ENCODE results near the gene FBXO31. TPM values are rescaled to one million over a fixed set of nuclear protein-coding genes. Genes with fewer than 3 reads are reported as not detected.
A peak's percentile ranks its signal among the peaks of the same experiment; 100 is the strongest.

Gene FBXO31
- total and polyA plus RNA-seq, 10 of the 15 experiments (the other 5 are each of a cell fraction or from before 2014, with no cell fraction given) = 0.19 to 33.1 (median 10.3) TPM

DNA sequence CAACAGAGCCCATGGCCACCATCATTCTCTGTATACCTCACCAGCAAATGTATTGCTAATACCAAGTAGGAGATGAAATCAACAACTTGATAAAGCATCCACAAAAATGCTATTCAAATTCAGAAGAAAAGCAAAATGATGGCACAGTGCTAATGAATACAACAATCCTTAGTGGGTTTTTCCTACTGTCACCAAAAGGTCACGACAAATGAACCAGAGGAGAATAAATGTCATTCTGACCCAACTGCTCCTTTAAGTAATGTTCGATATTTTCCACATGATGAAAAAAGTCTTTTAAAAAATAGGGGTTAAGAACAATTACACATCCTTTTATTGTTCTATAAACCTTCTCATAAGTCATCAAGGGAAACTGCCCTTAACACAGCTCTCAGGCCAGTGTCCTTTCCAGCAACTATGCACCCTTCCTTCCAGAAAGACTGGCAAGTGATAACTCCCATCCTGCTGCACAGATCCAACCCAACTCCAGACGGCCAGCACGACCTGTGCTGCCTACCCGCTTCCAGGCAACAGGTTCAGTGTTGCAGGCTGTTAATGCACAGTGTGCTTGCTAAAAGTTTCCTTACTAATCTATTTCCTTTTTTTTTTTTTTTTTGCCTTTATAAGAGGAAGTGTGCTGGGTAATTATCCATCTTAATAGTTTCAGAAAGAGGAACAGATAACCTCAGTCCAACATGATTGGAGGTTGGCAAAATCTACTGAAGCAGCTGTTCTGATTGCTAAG lies 15.4 kb downstream of the FBXO31 start:
- CTCF ChIA-PET = no interaction called here

DNA sequence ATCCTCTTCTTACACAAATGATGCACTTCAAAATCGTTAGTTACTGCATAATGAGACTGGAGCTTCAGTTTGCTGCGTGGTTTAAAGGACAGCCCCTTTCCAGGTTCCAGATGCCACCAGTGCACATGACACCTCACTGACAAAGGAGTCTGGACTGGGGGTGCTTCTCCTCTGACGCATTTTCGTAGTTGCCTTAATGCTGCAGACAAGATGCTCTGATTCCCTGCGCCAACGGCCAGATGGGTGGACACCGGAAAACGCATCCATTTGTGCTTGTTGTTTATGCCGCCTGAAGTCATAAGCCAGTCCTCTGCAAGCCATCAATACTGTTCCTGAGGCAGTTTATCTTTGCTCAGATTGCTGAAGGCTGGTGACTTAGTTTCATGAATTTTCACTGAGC lies 16.0 kb downstream of the FBXO31 start:
- BruUV-seq (replicated peaks) = no TSS peak

More for the DNA sequence above, 15.4 kb downstream of the FBXO31 start:
- no TSS peak for BruUV-seq (replicated peaks)
- ATAC-seq = peak; percentile 33; the same call in 2 of the 3 replicates
- no peaks in the 10 kb centered on the region for H3K4me1 ChIP-seq (ENCODE audit: control insufficient read depth, insufficient read depth, low read length)
- RAD21 ChIA-PET (ENCODE audit: unreplicated experiment) = interaction anchor here (0.8 kb wide), 1 partner anchor 20 kb away, joined by 4 read pairs; no protein-coding TSS in a partner anchor
- no peak for FAIRE-seq
- no peak overlapping the region for H3K4me2 ChIP-seq (ENCODE audit: control insufficient read depth, insufficient read depth)
- in situ Hi-C loops (cut with MboI) = no loop called here
- 87% methylated on average over 5 of the region's 5 CpGs for WGBS (ENCODE audit: insufficient coverage, insufficient replicate concordance, low lambda C conversion rate, missing lambda C conversion rate)
- H3K27ac ChIP-seq (ENCODE audit: control insufficient read depth, insufficient read depth) = no peak overlapping the region
- peaks cover 11% of the 10 kb centered on the region for H3K79me2 ChIP-seq (ENCODE audit: control insufficient read depth, insufficient read depth, low read length)
- H3K27me3 ChIP-seq (replicated peaks in 1 of 2; ENCODE audit: control insufficient read depth in 2 of 2, insufficient read depth in 2 of 2, low read length in 1 of 2) = no peaks in the 10 kb centered on the region
- no peak for DNase-seq (ENCODE audit: low read depth, low spot score)
- H2AFZ ChIP-seq (ENCODE audit: control insufficient read depth, low read depth, low read length) = no peak overlapping the region
- TF ChIP-seq, protein P1, sequence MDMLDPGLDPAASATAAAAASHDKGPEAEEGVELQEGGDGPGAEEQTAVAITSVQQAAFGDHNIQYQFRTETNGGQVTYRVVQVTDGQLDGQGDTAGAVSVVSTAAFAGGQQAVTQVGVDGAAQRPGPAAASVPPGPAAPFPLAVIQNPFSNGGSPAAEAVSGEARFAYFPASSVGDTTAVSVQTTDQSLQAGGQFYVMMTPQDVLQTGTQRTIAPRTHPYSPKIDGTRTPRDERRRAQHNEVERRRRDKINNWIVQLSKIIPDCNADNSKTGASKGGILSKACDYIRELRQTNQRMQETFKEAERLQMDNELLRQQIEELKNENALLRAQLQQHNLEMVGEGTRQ (IDR thresholded peaks at IDR 0.05; ENCODE audit: borderline replicate concordance, low read depth, low read length) = no peak
- peak; percentile 48; the same call in 1 of the 2 replicates for TF ChIP-seq SPI1 (IDR thresholded peaks at IDR 0.05; ENCODE audit: borderline replicate concordance, insufficient read depth, low read depth, low read length)
- no peaks in the 10 kb centered on the region for H3K9me3 ChIP-seq (replicated peaks; ENCODE audit: control insufficient read depth, insufficient read depth, low read length)
- no peak overlapping the region for H3K9ac ChIP-seq (ENCODE audit: control insufficient read depth, insufficient read depth, low read length)
- POLR2A ChIA-PET = interaction anchor here (0.7 kb wide), 1 partner anchor 49 kb away, joined by 5 read pairs; no protein-coding TSS in a partner anchor
- SMC1A ChIA-PET (ENCODE audit: uncharacterized antibody, unreplicated experiment) = interaction anchor here (1.5 kb wide), 1 partner anchor 20 kb away, joined by 3 read pairs; no protein-coding TSS in a partner anchor
- no peaks in the 10 kb centered on the region for H4K20me1 ChIP-seq (ENCODE audit: control insufficient read depth, insufficient read depth)
- H3K4me3 ChIP-seq = no peak overlapping the region
- H3K36me3 ChIP-seq (ENCODE audit: control insufficient read depth in 2 of 2, insufficient read depth in 2 of 2, low read length in 1 of 2) = peaks cover 0 to 3% of the 10 kb centered on the region in 2 experiments; a peak in 3 of 4 replicates
- intact Hi-C loops (cut with micrococcal nuclease; ENCODE audit: unreplicated experiment) = no loop called here

More for the DNA sequence above, 16.0 kb downstream of the FBXO31 start:
- peaks cover 0 to 3% of the 10 kb centered on the region in 2 experiments; a peak in 3 of 4 replicates for H3K36me3 ChIP-seq (ENCODE audit: control insufficient read depth in 2 of 2, insufficient read depth in 2 of 2, low read length in 1 of 2)
- ChIA-PET CTCF (no interaction called here), RAD21 (ENCODE audit: unreplicated experiment) (no interaction called here), SMC1A (ENCODE audit: uncharacterized antibody, unreplicated experiment) (no interaction called here), POLR2A (interaction anchor here (0.6 kb wide), 1 partner anchor 34 kb away, joined by 7 read pairs; no protein-coding TSS in a partner anchor)
- FAIRE-seq (no peak), ATAC-seq (no peak), DNase-seq (ENCODE audit: low read depth, low spot score) (no peak)
- no peak overlapping the region for H3K4me2 ChIP-seq (ENCODE audit: control insufficient read depth, insufficient read depth)
- peaks cover 11% of the 10 kb centered on the region for H3K79me2 ChIP-seq (ENCODE audit: control insufficient read depth, insufficient read depth, low read length)
- H3K9ac ChIP-seq (ENCODE audit: control insufficient read depth, insufficient read depth, low read length) = no peak overlapping the region
- intact Hi-C loops (cut with micrococcal nuclease; ENCODE audit: unreplicated experiment) (no loop called here), in situ Hi-C loops (cut with MboI) (no loop called here)
- TF ChIP-seq CBFB (IDR thresholded peaks at IDR 0.05; ENCODE audit: low read depth) = no peak
- peak; percentile 33 for TF ChIP-seq NR2C2 (IDR thresholded peaks at IDR 0.05; ENCODE audit: borderline replicate concordance, control insufficient read depth, insufficient read length, low read depth)
- no peaks in the 10 kb centered on the region for H3K4me1 ChIP-seq (ENCODE audit: control insufficient read depth, insufficient read depth, low read length)
- H2AFZ ChIP-seq (ENCODE audit: control insufficient read depth, low read depth, low read length) = no peak overlapping the region
- H3K9me3 ChIP-seq (replicated peaks; ENCODE audit: control insufficient read depth, insufficient read depth, low read length) = no peaks in the 10 kb centered on the region
- H4K20me1 ChIP-seq (ENCODE audit: control insufficient read depth, insufficient read depth) = no peaks in the 10 kb centered on the region
- WGBS (ENCODE audit: insufficient coverage, insufficient replicate concordance, low lambda C conversion rate, missing lambda C conversion rate) = 94% methylated on average over 9 of the region's 9 CpGs
- no peak overlapping the region for H3K4me3 ChIP-seq
- H3K27me3 ChIP-seq (replicated peaks in 1 of 2; ENCODE audit: control insufficient read depth in 2 of 2, insufficient read depth in 2 of 2, low read length in 1 of 2) = no peaks in the 10 kb centered on the region
- H3K27ac ChIP-seq (ENCODE audit: control insufficient read depth, insufficient read depth) = no peak overlapping the region
